Measurements from ENCODE around the gene SOCS3.
A peak's percentile ranks its signal among the peaks of the same experiment; 100 is the strongest.
"Not testable (repeated sequence)": the region's sequence is repeated elsewhere in the genome, so short reads cannot be mapped to it uniquely, and the experiment has no call there.

Gene SOCS3

DNA sequence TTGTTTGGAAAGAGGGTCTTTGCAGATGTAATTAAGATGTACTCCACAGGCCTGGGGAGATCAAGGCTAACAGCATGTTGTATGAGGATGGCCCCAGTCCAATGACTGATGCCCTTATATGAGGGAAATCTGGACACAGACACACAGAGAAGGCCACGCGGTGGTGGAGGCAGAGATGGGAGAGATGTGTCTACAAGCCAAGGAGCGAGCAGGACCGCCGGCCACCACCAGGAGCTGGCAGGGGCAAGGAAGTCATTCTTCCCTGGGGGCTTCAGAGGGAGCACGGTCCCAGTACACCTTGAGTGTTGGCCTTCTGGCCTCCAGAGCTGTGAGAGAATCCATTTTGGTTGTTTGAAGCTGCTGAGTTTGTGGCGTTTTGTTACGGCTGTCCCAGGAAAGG is 14.7 kb downstream of the SOCS3 start:
- H3K9me3 Mint-ChIP-seq = no peaks in the 10 kb centered on the region
- peaks cover 15% of the 10 kb centered on the region for H3K27me3 Mint-ChIP-seq
- peak overlapping the region; percentile 94 for H3K27ac Mint-ChIP-seq
- peaks cover 58% of the 10 kb centered on the region for H3K4me1 Mint-ChIP-seq (ENCODE audit: low read depth)
- H3K36me3 Mint-ChIP-seq (ENCODE audit: low read depth) = no peaks in the 10 kb centered on the region
- intact Hi-C loops (cut with micrococcal nuclease) = no loop called here
- no peak overlapping the region for H3K4me3 Mint-ChIP-seq

DNA sequence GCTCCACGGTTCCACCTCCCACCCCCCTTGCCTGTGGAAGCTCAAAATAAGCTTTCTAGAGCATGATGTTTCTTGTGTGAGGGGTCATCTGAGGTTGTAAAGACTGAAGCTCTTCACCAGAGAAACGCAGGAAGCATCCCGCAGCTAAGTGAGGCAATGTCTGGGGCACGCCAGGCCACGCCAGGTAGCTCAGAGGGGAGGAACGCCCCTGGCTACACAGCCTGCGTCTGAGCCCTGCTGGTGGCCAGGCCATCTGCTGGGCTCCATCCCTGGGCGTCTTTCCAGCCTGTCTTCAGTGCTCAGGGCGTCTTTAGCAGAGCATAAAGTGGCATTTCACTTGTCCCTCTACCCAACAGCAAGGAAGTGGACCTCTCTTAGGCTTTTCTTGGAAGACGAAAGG is 15.2 kb downstream of the SOCS3 start:
- Mint-ChIP-seq H3K4me1 (ENCODE audit: low read depth) (peaks cover 58% of the 10 kb centered on the region), H3K27ac (peak overlapping the region; percentile 94), H3K36me3 (ENCODE audit: low read depth) (no peaks in the 10 kb centered on the region), H3K27me3 (peaks cover 15% of the 10 kb centered on the region), H3K9me3 (no peaks in the 10 kb centered on the region), H3K4me3 (no peak overlapping the region)
- intact Hi-C loops (cut with micrococcal nuclease) = no loop called here

DNA sequence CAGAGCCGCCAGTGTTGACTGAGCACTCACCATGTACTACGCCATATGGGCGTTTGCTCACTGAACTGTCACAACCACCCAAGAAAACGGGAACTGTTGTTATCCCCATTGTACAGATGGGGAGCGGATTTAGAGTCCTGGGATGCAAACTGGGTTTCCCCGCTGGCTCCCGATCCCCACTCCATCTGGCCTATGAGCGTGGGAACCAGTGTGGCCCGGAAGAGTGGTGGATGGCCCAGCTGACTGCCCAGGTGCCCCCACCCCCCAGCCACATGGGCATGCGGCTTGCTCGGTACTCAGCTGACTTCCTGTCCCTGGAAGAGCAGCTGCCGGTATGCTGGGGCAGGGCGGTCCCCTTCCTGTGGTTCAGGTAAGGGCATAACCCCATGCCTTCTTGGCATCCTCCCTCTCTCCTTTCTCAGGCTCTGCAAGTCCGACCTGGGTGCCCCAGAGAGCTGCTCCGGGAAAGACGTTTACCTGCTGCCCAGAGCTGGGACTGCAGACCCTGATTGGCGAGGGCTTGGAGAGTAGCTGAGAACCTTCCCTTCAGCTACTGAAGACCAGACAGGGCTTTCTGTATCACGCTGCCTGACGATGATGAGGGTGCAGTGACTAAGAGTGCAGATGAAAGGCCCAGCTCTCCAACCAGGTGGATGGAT is 16.2 kb downstream of the SOCS3 start:
- no peaks in the 10 kb centered on the region for H3K9me3 Mint-ChIP-seq
- peak overlapping the region; percentile 2 for H3K4me3 Mint-ChIP-seq
- intact Hi-C loops (cut with micrococcal nuclease) = no loop called here
- peak overlapping the region; percentile 94 for H3K27ac Mint-ChIP-seq
- H3K36me3 Mint-ChIP-seq (ENCODE audit: low read depth) = no peaks in the 10 kb centered on the region
- H3K4me1 Mint-ChIP-seq (ENCODE audit: low read depth) = peaks cover 63% of the 10 kb centered on the region
- H3K27me3 Mint-ChIP-seq = peaks cover 15% of the 10 kb centered on the region

DNA sequence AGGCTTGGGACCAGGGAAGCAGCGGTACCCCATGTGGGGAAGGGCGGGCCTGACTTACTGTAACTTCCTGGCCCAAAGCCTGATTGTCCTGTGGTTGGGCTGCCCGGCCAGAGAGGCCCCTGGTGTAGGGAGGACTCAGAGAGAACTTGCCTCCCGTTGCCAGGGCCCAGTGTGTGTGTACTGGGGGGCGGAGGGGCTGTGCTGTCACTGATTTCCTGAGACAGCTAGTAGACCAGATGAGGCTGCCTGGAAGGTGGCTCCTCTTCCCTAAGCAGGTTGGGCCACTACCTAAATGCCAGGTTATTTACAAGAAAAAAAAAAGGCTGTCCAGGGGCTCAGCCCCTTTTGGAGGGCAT is 16.7 kb downstream of the SOCS3 start:
- intact Hi-C loops (cut with micrococcal nuclease) = no loop called here
- peaks cover 65% of the 10 kb centered on the region for H3K4me1 Mint-ChIP-seq (ENCODE audit: low read depth)

DNA sequence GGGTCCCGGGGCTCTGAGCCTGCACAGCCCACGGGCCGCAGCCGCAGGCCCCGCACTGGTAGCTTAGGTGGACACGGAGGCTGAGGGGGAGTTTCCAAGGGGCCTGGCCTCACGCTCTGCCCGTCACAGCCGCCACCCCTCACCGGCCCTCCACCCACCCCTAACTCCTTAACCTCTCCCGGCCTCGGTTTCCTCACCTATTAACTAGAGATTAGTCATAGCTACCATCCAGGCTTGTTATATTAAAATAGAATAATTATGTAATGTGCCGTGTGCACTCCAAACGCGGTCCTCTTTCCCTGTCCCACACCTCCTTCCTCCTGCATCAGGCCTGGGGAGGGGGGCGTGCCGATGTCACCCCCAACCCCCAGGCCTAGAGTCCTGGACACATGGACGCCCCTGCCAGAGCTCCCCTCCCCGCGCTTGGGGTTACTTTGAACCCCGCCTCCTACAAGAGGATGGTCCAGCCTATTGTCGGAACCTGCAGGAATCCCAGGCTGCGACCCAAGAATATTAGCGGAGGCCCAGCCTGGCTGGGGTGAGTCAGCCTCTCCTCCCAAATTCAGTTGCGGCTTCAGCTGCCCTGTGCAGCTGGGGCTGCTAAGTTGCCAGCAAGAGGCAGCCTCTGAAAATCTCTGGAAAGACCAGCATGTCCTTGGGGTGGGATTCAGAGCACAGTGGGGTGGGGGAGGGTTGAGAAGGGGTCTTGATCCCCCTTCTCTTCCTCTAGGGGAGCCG is 17.3 kb downstream of the SOCS3 start:
- intact Hi-C loops (cut with micrococcal nuclease) = no loop called here
- H3K27ac Mint-ChIP-seq = peak overlapping the region; percentile 94
- peaks cover 8% of the 10 kb centered on the region for H3K27me3 Mint-ChIP-seq
- peaks cover 71% of the 10 kb centered on the region for H3K4me1 Mint-ChIP-seq (ENCODE audit: low read depth)
- H3K4me3 Mint-ChIP-seq = peak overlapping the region; percentile 56
- H3K36me3 Mint-ChIP-seq (ENCODE audit: low read depth) = no peaks in the 10 kb centered on the region
- no peaks in the 10 kb centered on the region for H3K9me3 Mint-ChIP-seq

More for the DNA sequence above, 16.7 kb downstream of the SOCS3 start:
- H3K27ac Mint-ChIP-seq = peak overlapping the region; percentile 94
- H3K9me3 Mint-ChIP-seq = no peaks in the 10 kb centered on the region
- peaks cover 14% of the 10 kb centered on the region for H3K27me3 Mint-ChIP-seq
- H3K4me3 Mint-ChIP-seq = peak overlapping the region; percentile 56
- no peaks in the 10 kb centered on the region for H3K36me3 Mint-ChIP-seq (ENCODE audit: low read depth)

DNA sequence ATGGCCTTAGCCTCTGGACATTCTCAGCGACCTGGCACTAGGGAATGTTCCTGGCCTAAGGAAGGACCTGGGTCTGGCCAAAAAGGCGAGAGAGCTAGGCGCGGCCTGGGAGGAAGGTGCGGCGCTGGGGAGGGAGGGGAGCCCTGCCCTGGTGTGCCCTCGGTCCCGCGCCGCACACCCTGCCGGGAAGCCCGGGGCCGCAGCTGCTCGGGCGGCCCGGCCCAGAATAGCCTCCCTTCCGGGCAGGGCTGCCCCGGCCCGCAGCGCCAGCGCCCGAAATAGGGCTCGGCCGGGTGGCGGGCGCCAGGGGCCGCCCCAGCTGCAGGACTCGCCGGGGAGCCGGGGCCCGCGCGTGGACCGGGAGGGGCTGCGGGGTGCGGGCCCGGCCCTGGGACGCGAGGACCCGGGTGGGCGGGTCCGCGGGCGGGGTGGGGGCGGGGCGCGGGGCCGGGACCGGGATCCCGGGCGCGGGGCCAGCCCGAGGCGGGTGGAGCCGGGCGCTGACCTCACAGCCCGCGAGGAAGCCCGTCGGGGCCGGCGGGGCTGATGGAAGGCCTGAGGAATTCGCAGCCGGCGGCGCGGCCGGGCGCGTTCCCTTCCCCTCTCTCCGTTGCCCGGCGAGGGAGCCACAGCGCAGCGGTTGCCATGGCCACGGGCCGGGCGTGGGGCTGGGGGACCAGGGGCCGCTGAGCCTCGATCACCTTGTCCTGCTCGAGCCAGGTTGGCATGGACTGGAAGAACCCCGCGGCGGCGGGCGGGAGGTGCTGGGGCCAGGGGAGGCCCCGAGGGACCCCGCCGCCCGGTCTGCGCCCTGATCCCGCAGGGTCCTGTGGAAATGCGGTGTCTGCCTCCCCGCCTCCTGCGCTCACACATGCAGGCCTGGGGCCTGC is 18.1 kb downstream of the SOCS3 start:
- Mint-ChIP-seq H3K36me3 (ENCODE audit: low read depth) (no peaks in the 10 kb centered on the region), H3K4me1 (ENCODE audit: low read depth) (peaks cover 71% of the 10 kb centered on the region), H3K27ac (peak overlapping the region; percentile 94), H3K27me3 (peaks cover 2% of the 10 kb centered on the region), H3K4me3 (peak overlapping the region; percentile 60), H3K9me3 (no peaks in the 10 kb centered on the region)
- intact Hi-C loops (cut with micrococcal nuclease) = no loop called here

DNA sequence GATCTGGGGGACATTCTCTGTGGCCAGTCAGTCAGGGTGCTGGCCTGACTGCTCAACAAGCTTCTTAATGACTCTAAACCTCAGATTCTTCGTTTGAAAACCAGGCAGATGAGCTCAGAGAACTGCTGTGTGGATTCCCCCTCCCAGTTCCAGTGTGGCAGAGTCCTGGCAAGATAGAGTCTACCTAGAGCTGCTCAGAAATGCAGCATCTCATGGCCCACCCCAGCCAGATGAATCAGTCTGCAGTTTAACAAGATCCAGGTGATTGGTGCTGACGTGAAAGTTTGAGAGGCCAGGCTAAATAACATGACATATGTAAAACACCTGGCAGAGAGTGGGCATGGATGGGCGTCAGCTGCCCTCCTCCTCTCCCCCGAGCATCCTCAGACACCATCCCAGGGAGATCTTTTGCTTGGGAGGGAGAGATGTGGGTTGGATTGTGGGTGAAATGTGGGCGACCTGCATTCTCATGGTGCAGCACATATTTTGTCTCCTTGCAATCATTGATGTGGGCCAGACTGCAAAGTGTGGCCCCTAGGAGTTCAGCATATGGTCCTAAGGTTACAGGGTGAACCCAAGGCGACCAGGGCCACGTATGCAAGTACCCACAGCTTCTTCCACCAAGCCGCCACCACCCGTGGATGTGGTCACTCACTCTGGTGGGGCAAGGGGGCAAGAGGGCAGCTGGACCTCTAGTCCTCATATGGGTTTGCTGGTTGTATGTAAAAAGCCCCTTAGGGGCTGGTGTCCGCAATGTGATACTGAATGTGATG is 19.5 kb downstream of the SOCS3 start:
- intact Hi-C loops (cut with micrococcal nuclease) = no loop called here
- peaks cover 68% of the 10 kb centered on the region for H3K4me1 Mint-ChIP-seq (ENCODE audit: low read depth)
- no peaks in the 10 kb centered on the region for H3K9me3 Mint-ChIP-seq
- H3K27ac Mint-ChIP-seq = peak overlapping the region; percentile 74
- H3K4me3 Mint-ChIP-seq = peak overlapping the region; percentile 17
- H3K27me3 Mint-ChIP-seq = peaks cover 4% of the 10 kb centered on the region
- no peaks in the 10 kb centered on the region for H3K36me3 Mint-ChIP-seq (ENCODE audit: low read depth)

DNA sequence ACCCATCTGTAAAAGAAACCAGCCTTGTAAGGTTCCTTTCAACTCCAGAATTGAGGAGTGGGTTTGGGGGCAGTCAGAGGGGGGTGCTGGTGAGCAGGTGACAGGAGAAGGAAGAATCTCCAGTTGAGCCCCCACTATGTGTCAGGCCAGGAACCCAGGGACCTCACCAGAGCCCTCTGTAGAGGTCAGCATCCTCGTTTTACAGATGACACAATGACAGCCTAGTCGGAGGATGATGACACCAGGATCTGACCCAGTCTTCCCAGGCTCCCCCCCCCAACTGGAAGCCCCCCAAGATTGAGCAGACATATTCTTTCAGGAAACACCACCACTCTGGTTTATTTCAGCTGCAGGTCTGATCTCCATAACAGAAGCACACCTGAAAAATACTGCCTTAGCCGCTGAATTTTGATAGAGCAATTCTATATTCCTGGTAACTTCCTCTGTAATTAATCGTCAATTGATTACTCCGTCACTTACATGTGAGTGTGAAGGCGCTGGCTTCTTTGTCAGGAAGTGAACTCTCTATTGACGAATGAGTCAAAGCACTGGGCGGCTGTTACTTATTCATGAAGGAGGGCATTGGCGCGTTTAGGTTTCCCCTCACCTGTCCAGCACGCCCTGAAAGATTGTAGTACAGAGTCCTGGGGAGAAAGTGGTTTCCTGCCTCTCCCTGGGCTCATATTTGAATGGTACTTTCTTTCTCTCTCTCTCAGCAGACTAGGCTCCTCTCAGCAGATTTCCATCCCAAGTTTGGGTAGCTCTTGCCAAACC is 21.2 kb downstream of the SOCS3 start:
- Mint-ChIP-seq H3K9me3 (no peaks in the 10 kb centered on the region), H3K27me3 (peaks cover 5% of the 10 kb centered on the region), H3K27ac (peak overlapping the region; percentile 74), H3K4me1 (ENCODE audit: low read depth) (peaks cover 68% of the 10 kb centered on the region), H3K36me3 (ENCODE audit: low read depth) (no peaks in the 10 kb centered on the region), H3K4me3 (no peak overlapping the region)
- intact Hi-C loops (cut with micrococcal nuclease) = no loop called here

DNA sequence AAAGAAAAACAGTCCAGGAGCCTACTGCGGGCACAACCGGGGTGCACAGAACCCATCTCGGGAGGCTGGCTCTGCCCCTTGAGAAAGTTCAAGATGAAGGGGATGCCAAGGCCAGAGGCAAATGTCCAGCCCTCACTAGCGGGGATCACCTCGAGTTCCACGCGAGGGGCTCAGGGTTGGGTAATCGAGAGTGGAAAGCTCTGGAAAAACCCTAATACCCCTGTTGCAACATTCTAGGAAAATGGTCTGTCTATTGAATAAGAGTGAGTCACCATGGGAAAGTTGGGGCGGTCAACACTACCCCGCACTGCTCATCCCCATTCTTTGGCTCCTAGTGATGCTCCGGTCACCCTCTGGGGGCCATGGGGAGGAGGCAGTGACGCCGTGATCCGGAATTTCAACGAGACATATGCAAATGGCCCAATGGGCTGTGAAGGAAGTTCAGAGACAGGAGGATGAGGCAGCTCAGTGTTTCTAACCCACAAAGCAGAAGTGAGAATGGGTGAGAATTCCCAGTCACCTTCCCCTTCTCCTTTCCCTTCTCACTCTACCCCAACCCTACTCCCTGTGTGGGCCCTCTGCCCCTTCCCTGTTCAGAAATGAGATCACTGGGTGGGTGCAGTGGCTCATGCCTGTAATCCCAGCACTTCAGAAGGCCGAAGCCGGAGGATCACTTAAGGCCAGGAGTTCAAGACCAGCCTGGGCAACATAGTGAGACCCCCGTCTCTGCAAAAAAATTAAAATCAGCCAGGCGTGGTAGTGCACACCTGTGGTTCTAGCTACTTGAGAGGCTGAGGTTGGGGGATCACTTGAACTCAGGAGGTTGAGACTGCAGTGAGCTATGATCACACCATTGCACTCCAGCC is 22.4 kb downstream of the SOCS3 start:
- Mint-ChIP-seq H3K27ac (peak overlapping the region; percentile 74), H3K36me3 (ENCODE audit: low read depth) (no peaks in the 10 kb centered on the region), H3K4me3 (no peak overlapping the region), H3K4me1 (ENCODE audit: low read depth) (peaks cover 61% of the 10 kb centered on the region), H3K9me3 (no peaks in the 10 kb centered on the region), H3K27me3 (peaks cover 5% of the 10 kb centered on the region)
- intact Hi-C loops (cut with micrococcal nuclease) = loop anchor here (1.0 to 2.0 kb wide), 2 partner anchors 13 to 17 kb away; no protein-coding TSS in a partner anchor

DNA sequence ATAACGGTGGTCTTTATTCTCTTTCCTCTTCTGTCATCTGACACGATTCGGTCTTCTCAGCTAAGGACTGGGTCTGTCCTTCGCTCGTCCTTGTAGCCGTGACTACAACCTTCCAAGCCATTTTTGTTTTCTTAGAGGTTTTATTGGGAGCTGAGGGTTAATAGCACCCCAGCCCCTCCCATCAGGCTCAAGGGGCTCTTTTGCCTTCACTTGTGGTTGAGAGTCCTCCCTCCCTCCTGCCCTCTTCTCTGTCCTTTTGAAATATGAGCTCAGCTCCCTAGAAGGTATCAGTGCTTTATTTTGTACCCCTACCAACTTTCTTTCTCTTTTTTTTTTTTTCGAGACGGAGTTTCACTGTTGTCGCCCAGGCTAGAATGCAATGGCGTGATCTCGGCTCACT is 24.7 kb downstream of the SOCS3 start:
- Mint-ChIP-seq H3K27me3 (peaks cover 5% of the 10 kb centered on the region), H3K27ac (peak overlapping the region; percentile 74), H3K4me3 (no peak overlapping the region), H3K4me1 (ENCODE audit: low read depth) (peaks cover 68% of the 10 kb centered on the region), H3K9me3 (no peaks in the 10 kb centered on the region), H3K36me3 (ENCODE audit: low read depth) (no peaks in the 10 kb centered on the region)
- intact Hi-C loops (cut with micrococcal nuclease) = no loop called here

DNA sequence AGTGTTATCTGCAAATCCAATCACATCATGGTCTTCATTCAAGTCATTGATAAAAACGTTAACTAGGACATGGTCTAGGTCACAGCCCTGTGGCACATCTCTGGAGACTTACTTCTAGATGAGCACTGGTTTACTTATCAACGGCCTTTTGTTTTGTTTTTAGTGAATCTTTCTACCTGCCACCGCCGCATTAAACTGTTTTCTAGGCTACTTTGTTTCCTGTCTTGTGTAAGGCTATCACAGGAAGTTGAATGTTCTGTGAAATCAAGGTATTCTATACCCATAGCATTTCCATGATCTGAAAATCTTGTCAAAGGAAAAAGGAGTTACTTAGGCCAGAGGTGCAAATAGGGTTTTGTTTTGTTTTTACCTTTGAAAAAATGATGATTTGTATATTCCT is 26.9 kb downstream of the SOCS3 start:
- H3K27ac Mint-ChIP-seq = no peak overlapping the region
- intact Hi-C loops (cut with micrococcal nuclease) = no loop called here
- H3K4me1 Mint-ChIP-seq (ENCODE audit: low read depth) = peaks cover 69% of the 10 kb centered on the region
- no peaks in the 10 kb centered on the region for H3K9me3 Mint-ChIP-seq
- no peak overlapping the region for H3K4me3 Mint-ChIP-seq
- peaks cover 5% of the 10 kb centered on the region for H3K27me3 Mint-ChIP-seq
- H3K36me3 Mint-ChIP-seq (ENCODE audit: low read depth) = no peaks in the 10 kb centered on the region

DNA sequence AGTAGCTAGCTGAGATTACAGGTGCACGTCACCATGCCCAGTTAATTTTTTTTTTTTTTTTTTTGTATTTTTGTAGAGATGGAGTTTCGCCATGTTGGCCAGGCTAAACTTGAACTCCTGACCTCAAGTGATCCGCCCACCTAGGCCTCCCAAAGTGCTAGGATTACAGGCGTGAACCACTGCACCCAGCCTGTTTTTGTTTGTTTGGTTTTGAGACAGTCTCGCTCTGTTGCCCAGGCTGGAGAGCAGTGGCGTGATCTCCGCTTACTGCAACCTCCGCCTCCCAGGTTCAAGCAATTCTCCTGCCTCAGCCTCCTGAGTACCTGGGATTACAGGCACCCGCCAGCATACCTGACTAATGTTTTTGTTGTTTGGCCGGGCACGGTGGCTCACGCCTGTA is 28.5 kb downstream of the SOCS3 start:
- H3K9me3 Mint-ChIP-seq; intact Hi-C loops (cut with micrococcal nuclease); H3K36me3 Mint-ChIP-seq (ENCODE audit: low read depth); H3K4me3 Mint-ChIP-seq; H3K27me3 Mint-ChIP-seq: not testable (repeated sequence)
- H3K4me1 Mint-ChIP-seq (ENCODE audit: low read depth) = peaks cover 60% of the 10 kb centered on the region
- peak overlapping the region; percentile 57 for H3K27ac Mint-ChIP-seq

Data from dendritic cell treated with granulocyte-macrophage colony-stimulating factor and Interleukin-4, amounts not matched to agents 40 ng/mL and 50 ng/mL, for 4 days (primary cell).